GM19351 (cell line): Measurements from ENCODE around the gene MYH8.
A peak's percentile ranks its signal among the peaks of the same experiment; 100 is the strongest.

ENCODE experiments used
- ATAC-seq: cut with Tn5 transposase; IDR thresholded peaks from one replicate; pipeline ENCODE4 v1.9.1; 2021; ENCODE audit warnings: mild to moderate bottlenecking, moderate library complexity; ENCODE audit not compliant: unreplicated experiment

Gene MYH8

GRCh38 chr17:10421900-10422542, at the start of gene MYH8:
Gene MYH8, minus strand, starts transcription at chr17:10421950. Its CDS starts 1,723 bp downstream, at chr17:10420227.
- ATAC-seq = no peak

- ATAC-seq = no peak
Measured at GRCh38 chr17:10469459-10469858, 47.7 kb upstream of the MYH8 start, which contains the start of gene MYH4. Gene MYH4, minus strand, starts transcription at chr17:10469559. Its CDS starts 2,814 bp downstream, at chr17:10466745.

- no peak for ATAC-seq
Measured at GRCh38 chr17:10463402-10463801, 41.7 kb upstream of the MYH8 start.

GRCh38 chr17:10460062-10460461, 38.3 kb upstream of the MYH8 start:
- ATAC-seq = no peak

GRCh38 chr17:10458701-10459100, 37.0 kb upstream of the MYH8 start:
- ATAC-seq = no peak

GRCh38 chr17:10457952-10458351, 36.2 kb upstream of the MYH8 start:
- ATAC-seq = no peak

- no peak for ATAC-seq
Measured at GRCh38 chr17:10447026-10447931, 25.5 kb upstream of the MYH8 start.

GRCh38 chr17:10439816-10440215, 18.1 kb upstream of the MYH8 start:
- ATAC-seq = no peak

- no peak for ATAC-seq
Measured at GRCh38 chr17:10435096-10435495, 13.3 kb upstream of the MYH8 start.

GRCh38 chr17:10429421-10430045, 7.8 kb upstream of the MYH8 start:
- ATAC-seq = no peak

- no peak for ATAC-seq
Measured at GRCh38 chr17:10428781-10429180, 7.0 kb upstream of the MYH8 start.

GRCh38 chr17:10421211-10421610, 539 bp downstream of the MYH8 start:
- ATAC-seq = no peak

GRCh38 chr17:10420811-10421210, 939 bp downstream of the MYH8 start:
- ATAC-seq = no peak

- no peak for ATAC-seq
Measured at GRCh38 chr17:10417431-10417830, 4.3 kb downstream of the MYH8 start.

- no peak for ATAC-seq
Measured at GRCh38 chr17:10415161-10415560, 6.6 kb downstream of the MYH8 start.

- no peak for ATAC-seq
Measured at GRCh38 chr17:10403589-10403988, 18.2 kb downstream of the MYH8 start.

- no peak for ATAC-seq
Measured at GRCh38 chr17:10398352-10398751, 23.4 kb downstream of the MYH8 start.

GRCh38 chr17:10396524-10397163, 25.1 kb downstream of the MYH8 start:
- no peak for ATAC-seq

- ATAC-seq = peak; percentile 79
Measured at GRCh38 chr17:10394201-10394887, 27.4 kb downstream of the MYH8 start.

- ATAC-seq = no peak
Measured at GRCh38 chr17:10392880-10393279, 28.9 kb downstream of the MYH8 start.

GRCh38 chr17:10385871-10386270, 35.9 kb downstream of the MYH8 start:
- no peak for ATAC-seq
